ENCODE measurements around the gene AK1. TPM values are rescaled to one million over a fixed set of nuclear protein-coding genes. Genes with fewer than 3 reads are reported as not detected.

The AK1 gene, protein sequence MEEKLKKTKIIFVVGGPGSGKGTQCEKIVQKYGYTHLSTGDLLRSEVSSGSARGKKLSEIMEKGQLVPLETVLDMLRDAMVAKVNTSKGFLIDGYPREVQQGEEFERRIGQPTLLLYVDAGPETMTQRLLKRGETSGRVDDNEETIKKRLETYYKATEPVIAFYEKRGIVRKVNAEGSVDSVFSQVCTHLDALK
- total RNA-seq, result 932 TPM
- long read RNA-seq, transcript AK1-203 (7 exons, 2,266 nt), result major isoform, 741 of 805 reads
- long read RNA-seq, partial matches to known transcripts, result 15 of 805 reads
- long read RNA-seq, other reads (novel, unspliced or antisense), result 48 of 805 reads

DNA sequence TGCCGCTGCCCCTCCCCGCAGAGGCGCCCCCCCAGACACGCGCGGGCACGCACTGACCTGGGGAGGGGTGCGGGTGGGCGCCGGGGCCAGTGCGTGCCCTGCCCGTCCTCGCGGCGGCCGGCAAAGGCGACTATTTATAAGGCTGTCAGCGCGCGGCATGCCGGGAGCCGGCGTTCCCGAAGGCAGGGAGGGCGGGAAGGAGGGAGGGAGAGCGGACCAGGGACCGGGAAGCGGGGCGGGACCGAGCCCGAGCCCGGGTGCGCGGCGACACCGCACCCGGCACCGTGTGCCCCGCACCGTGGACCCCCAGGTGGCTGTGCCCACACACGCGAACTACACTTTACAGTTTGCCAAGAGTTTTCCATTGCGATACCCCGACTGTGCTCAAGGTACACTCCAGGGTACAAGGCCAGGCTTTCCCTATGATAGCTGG, at the start of gene AK1:
AK1 (minus strand) TSS at position 110 of the 433 bp plus-strand sequence. CDS start 3,058 bp downstream, outside the sequence.
- peak; percentile 84 for ATAC-seq (ENCODE audit: poor library complexity)
- intact Hi-C loops (cut with DNase I), result no loop called here
- peak; percentile 89 for DNase-seq

DNA sequence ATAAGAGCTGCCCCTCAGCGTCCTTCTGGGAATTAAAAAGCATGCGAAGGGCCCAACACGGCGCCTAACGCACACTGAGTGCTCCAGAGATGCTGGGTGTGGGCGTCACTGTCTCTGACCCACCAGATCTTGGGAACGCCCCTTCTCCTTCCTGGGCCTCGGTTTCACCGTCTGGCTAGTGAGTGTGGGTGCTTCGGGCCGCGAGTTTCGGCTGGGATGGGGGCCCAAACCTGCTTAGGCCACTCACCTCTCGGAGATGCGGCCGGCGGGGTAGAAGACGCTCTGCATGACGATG, 49.4 kb upstream of the AK1 start:
- intact Hi-C loops (cut with DNase I), result no loop called here
- DNase-seq, result no peak
- no peak for ATAC-seq (ENCODE audit: poor library complexity)

DNA sequence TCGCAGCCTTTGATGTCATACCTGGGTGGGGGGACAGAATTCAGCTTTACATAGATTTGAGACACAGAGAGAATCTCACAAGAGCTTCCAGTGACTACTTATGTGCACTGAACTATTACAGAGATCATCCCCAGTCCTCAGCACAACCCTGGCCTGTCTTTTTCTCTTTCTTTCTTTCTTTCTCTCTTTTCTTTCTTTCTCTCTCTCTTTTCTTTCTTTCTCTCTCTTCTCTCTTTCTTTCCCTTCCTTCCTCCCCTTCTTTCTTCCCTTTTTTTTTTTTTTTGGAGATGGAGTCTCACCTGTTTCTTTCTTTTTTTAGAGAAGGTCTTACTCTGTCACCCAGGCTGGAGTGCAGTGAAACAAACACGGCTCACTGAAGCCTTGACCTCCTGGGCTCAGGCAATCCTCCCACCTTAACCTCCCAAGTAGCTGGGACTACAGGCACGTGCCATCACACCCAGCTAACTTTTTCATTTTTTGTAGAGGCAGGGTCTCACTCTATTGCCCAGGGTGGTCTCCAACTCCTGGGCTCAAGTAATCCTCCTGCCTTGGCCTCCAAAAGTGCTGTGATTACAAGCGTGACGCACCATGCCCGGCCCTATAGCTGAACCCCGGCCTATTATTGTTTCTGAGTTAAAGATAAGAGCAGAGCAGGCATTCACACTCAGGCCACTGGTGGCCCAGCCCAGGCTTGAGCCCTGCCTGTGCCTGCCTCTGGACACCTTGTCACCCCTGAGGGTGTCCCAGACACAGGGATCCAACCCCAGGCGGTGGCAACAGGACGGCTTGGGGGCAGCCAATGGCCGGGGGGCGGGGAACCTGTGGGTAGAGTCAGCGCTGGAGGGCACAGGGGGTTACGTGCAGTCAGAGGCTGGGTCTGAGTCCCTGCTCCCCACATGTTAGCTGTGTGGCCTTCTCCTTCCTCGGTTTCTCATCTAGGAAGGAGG, 48.8 kb upstream of the AK1 start:
- intact Hi-C loops (cut with DNase I), result no loop called here
- DNase-seq (no peak), ATAC-seq (ENCODE audit: poor library complexity) (no peak)

DNA sequence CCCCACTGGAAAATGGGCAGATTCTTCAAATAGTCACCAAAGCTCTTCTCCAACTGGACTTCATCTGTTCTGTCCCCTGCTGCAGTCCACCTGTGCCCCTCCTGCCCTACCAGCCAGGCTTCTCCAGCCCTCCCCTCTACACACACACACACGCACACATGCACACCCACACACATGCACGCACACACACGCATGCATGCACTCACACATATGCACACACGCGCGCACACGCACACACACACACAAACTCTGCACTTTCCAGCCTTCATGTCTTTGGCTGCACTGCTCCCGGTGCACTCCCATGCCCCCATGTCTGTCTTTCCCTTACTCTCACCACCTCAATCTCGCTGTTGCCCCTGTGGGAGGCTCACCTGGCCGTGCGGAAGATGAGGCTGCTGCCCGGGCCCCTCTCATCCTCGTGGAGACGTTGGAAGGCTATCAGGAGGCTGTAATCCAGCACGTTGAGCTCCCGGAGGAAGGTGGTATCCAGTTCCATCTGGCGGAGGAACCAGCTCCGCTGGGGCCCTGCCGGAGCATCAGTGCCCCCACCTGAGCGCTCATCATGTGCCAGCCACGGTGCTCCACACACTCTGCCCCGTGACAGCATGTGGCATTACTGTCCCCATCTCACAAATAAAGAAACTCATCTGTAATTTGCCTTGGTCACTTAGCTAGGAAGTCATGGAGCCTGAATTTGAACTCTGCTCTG, 47.4 kb upstream of the AK1 start:
- no peak for DNase-seq
- no peak for ATAC-seq (ENCODE audit: poor library complexity)
- intact Hi-C loops (cut with DNase I), result no loop called here

DNA sequence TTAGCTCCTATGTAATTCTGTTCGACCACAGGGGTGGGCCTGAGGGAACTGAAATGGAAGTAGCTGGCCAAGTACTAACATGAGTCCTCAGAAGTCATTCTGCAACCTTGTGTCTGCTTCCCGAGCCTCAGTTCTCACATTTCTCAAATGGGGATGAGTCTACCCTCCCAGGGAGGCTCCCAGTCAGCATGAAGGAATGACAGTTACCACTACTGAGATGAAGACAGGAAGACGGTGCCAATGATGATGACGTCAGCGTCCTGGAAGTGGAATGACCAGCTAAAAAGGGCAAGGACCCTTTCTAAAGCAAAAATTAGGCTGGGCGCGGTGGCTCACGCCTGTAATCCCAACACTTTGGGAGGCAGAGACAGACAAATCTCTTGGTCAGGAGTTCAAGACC, 46.3 kb upstream of the AK1 start:
- DNase-seq (no peak), ATAC-seq (ENCODE audit: poor library complexity) (no peak)
- intact Hi-C loops (cut with DNase I), result no loop called here

DNA sequence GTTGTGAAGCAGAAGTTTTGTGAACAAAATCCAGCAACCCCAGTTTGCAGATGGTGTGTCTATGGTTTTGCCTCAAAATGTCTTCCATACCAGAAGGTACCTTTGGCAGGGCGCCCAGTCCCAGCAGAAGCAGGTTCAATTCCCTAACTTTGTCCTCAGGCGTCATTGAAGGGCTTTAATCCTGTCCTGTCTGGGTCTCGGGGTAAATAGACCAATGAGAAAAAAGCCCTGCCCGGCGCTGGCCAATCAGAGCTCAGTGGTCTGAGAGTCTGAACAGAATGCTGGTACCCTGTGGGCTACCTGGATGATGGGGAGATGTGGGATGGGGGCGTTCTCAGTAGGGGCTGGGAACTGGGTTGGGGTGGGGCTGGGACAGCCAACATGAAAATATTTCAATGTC, 45.6 kb upstream of the AK1 start:
- ATAC-seq (ENCODE audit: poor library complexity), result no peak
- intact Hi-C loops (cut with DNase I), result no loop called here
- DNase-seq, result no peak

DNA sequence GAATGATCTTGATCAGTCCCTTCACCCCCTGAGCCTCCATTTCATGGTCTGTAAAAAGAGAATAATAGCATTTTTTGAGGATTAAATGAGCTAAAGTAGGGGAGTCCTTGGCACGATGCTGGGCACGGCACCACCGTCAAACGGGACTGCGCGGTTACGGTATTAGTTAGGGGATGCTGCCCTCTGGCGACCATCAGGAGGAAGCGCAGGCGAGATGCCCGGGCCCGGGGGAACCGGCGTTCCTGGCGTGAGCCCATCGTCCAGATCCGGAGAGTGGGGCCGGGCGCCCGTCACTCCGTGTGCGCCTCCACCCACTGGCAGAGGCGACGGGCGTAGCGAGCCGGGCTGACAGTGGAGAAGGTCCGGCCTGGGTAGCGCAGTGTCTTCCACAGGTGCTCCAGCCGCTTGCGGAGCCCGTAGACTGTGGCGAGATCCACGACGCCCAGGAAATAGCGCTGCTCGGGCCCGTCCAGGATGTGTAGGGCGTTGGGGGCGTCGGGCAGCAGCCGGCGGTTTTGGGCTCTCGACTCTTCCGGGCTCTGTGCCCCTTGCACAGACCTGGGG, 44.2 kb upstream of the AK1 start:
- intact Hi-C loops (cut with DNase I), result loop anchor here (1.0 to 2.0 kb wide), 2 partner anchors 186 to 331 kb away; partner anchors contain the start of gene TOR2A
- DNase-seq, result peak; percentile 84
- peak; percentile 40 for ATAC-seq (ENCODE audit: poor library complexity)

DNA sequence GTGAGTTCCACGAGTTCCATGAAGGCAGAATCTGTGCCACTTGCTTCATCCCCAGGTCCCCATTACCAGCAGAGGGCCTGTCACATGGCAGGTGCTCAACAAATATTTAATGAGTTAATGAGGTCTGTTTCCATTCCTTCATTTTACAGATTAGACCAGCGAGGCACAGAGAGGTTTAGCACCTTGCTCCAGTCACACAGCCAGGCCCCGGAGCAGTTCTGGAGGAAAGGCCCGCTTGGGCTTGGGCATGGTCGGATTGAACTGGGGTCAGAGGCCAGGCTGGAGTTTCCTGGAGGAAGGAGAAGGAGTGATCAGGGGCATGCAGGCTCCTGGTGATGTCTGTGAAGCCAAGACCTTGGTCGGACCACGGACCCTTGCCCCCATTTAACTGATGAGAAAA, 43.3 kb upstream of the AK1 start:
- ATAC-seq (ENCODE audit: poor library complexity) (no peak), DNase-seq (no peak)
- intact Hi-C loops (cut with DNase I), result loop anchor here (1.0 to 2.0 kb wide), 2 partner anchors 185 to 330 kb away; partner anchors contain the start of gene TOR2A

DNA sequence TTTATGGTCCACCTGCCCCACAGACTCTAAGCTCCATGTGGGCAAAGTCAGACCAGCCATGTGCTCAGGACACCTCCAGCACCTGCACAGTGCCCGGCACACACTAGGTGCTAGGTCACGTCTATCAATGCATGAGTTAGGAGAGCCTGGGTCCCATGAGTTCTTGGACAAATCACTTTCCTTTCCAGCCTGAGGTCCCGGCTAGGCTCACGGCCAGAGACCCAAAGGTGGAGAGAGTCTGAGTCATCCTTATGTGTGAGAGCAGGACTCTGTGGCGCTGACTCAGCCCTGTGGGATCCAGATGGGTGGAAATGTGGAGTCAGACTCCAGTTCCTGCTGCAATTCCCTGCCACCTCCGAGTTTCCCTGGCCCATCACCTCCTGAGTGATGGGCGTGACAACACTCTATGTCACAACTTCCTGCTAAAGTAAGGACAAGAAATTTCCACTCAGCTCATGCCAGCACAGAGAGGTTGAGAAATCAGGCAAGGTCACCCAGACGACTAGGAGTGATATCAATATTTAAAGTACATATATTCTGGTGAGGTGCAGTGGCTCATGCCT, 41.9 kb upstream of the AK1 start:
- peak; percentile 89 for DNase-seq
- intact Hi-C loops (cut with DNase I), result loop anchor here (5.0 kb wide), 1 partner anchor 117 kb away; the partner anchor contains the start of gene FPGS
- peak; percentile 26 for ATAC-seq (ENCODE audit: poor library complexity)

DNA sequence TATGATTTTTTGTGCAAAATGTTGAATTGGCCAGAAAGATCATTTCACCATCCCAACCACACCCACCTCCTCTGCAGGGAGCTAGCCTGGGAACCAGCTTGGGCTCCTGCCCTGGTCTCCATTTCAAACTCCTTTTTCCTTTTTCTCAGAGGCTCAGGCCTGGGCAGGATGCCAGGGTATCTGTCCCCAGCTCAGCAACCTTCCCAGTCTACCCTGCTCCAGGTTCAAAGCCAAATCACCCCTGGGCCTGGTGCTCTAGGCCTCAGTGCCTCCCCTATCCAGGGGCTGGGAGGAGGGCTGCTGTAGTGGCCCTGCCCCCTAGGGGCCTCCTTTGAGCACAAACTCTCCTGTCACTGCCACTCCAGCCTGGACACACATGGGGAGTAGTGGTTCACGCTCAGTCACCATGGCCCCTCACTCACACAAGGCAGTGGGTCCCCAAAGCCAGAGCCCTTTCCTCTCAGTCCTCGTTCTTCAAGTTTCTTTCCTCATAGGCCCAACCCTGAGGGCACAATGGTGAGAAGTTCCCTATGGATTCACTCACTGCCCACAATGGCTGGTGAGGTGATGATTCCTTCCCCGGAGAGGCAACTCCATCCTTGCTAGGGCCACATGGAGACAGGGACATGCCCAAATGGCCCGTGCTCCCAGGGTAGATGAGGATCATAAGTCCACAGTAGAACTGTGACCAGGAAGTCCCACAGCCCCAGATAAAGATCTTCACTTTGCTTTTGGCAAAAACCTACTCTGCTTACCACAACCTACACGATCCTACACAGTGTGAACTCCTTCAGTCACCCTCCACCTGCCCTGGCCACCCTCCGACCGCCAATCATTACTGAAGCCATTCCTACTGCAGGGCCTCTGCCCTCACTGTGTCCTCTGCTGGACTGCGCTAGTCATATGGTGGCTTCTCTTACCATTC, 41.0 kb upstream of the AK1 start:
- intact Hi-C loops (cut with DNase I), result loop anchor here (5.0 kb wide), 1 partner anchor 116 kb away; the partner anchor contains the start of gene FPGS
- no peak for ATAC-seq (ENCODE audit: poor library complexity)
- peak; percentile 72 for DNase-seq

DNA sequence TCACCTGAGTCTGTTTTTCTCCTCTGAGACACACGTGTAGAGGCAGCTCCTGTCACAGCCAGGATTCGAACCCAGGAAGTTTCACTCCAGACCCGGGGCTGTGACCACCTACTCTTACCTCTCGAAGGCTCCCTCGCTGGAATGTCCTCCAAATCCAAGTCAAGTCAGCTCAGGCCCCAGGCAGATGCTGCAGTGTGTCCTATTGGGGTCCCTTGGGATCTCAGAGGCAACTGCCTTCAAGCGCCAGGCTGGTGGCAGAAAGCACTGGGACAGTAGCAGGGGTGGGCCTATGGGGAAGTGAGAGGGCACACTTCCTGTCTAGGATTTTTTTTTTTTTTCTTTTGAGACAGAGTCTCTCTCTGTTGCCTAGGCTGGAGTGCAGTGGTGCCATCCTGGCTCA, 40.1 kb upstream of the AK1 start:
- intact Hi-C loops (cut with DNase I), result loop anchor here (5.0 kb wide), 1 partner anchor 115 kb away; the partner anchor contains the start of gene FPGS
- no peak for ATAC-seq (ENCODE audit: poor library complexity)
- DNase-seq, result no peak

DNA sequence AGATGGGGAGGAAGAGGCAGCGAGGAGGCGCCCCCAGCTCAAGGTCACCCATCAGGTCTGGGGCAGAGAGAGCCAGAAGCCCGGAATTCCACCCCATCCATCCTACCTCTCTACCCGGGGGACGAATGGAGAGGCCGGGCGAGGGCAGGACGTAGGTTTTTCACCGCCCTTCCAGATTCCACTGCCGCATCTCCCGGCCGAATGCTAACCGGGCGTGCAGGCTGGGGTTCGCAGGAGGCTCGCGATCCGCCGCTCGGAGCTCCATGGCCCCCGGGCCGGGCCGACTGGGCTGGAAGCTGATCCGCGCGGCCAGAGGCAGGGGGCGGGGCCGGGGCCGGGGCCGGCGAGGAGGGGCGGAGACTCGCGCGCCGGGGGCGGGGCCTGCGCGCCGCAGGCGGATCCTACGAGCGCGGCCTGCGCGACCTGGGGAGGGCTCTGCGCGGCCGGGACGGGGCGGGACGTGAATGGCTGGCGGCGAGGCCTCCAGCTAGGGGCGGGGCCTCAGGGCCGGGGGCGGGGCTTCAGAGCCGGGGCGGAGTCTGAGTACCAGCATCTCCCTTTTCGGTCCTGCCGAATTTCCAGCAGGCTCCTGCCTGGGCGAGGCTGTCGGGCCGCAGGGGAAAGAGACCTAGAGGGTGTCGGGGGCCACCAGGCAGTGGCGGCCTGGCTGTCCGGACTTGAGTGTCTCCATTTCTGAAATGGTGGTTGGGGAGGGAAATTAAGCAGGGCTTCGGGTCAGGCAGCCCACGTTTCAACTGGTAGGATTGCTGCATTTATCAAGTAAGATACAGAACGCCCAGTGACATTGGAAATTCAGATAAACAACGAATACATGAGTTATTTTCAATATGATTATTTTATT, 39.5 kb upstream of the AK1 start, which contains the start of gene ST6GALNAC4:
ST6GALNAC4 (minus strand) TSS at position 322 of the 862 bp plus-strand sequence. CDS start 622 bp downstream, outside the sequence.
- intact Hi-C loops (cut with DNase I), result loop anchor here (5.0 kb wide), 1 partner anchor 115 kb away; the partner anchor contains the start of gene FPGS
- ATAC-seq (ENCODE audit: poor library complexity), result peak; percentile 96
- DNase-seq, result peak; percentile 97

DNA sequence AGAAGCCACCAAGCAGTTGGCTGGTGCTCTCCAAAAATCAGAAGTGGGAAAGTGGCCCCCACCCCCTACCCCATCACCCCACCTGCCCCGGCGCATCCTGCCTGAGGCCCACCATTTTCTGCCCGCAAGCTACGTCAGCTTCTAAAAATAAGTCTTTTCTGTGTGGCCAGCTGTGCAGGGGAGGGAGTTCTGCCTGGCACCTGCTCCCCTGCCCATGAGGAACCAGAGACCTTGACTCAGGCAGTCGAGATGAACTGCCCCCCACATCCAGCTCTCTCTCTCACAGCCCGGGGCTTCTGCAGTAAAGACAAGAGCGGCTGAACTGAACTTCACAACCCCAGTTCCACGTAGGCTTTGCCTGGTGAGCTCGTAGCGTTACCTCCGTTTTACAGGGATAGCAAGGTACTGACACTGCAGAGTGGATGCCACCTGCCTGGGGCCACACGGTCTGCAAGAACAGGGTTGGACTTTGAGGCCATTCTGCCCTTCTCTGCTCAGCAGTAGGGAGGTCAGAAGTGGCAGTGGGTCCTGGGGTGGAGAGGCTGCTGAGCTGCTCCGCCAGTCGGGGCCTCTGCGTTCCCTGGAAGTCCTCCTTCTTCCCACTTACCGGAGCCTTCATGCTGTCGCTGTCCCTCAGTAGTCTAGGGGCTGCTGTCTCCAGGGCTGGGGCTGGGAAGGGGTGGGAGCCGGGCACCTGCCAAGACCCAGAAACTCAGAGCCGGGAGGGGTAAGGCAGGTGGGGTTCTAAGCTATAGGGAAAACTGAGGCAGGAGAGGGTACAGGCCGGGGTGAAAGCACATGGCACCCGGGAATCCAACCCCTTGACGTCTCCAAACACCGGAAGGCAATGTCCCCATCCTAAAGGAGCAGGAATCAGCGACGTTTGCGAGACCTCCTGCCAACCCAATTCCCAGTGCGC, 38.6 kb upstream of the AK1 start:
- DNase-seq, result no peak
- ATAC-seq (ENCODE audit: poor library complexity), result no peak
- intact Hi-C loops (cut with DNase I), result loop anchor here (5.0 kb wide), 1 partner anchor 114 kb away; the partner anchor contains the start of gene FPGS

DNA sequence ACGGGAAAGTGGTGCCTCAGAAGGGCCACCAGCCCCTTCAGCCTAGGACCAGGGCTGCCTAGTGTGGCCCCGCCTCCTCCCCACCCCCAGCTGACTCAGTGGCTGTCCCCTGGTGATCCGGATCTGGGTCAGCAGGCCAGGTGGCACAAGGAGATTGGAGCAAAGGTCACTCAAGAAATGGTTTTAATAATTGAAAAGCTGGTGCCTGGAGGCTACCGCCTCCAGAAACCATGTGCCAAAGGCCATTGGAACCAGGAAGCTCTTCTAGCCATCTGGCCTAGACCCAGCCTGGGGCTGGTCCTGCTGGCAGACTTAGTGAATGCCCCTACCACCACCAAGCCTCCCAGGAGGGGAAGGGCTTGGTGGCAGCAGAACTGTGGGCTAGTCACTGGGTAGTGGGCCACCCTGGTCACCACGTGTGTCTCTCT, 37.9 kb upstream of the AK1 start:
- intact Hi-C loops (cut with DNase I), result loop anchor here (5.0 kb wide), 1 partner anchor 113 kb away; the partner anchor contains the start of gene FPGS
- ATAC-seq (ENCODE audit: poor library complexity) (no peak), DNase-seq (no peak)

DNA sequence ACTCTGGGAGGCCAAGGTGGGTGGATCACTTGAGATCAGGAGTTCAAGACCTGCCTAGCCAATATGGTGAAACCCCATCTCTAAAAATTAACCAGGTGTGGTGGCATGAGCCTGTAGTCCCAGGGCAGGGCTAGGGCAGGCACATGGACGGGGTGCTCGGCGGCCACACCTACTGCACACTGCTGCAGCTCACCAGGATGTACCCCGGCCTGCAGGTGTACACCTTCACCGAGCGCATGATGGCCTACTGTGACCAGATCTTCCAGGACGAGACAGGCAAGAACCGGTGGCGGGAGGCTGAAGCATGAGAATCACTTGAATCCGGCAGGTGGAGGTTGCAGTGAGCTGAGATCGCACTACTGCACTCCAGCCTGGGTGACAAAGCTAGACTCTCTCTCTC, 36.2 kb upstream of the AK1 start:
- ATAC-seq (ENCODE audit: poor library complexity) (no peak), DNase-seq (no peak)
- intact Hi-C loops (cut with DNase I), result no loop called here

Measured in Right ventricle myocardium superior (tissue), 1 donor.